T1000 (cell line): ENCODE results near the gene ZNF683.
"Not testable (repeated sequence)": the region's sequence is repeated elsewhere in the genome, so short reads cannot be mapped to it uniquely, and the experiment has no call there.

Experiments used
- DNase-seq: peaks from one replicate; lab custom pipeline; 2025; ENCODE audit warnings: mixed read lengths; lab: John Stamatoyannopoulos, UW

Gene ZNF683

DNA sequence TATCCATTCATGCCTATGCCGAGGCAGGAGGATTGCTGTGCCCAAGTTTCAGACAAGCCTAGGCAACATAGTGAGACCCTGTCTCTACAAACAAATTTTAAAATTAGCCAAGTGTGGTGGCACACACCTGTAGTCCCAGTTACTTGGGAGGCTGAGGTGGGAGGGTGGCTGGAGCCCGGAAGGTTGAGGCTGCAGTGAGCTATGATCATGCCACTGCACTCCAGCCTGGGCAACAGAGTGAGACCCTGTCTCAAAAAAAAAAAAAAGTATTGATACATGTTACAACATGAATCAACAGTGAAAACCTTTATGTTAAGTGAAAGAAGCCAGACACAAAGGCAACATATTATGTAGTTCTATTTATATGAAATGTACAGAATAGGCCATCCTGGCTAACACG is 12.5 kb upstream of the ZNF683 start:
- not testable (repeated sequence) for DNase-seq

DNA sequence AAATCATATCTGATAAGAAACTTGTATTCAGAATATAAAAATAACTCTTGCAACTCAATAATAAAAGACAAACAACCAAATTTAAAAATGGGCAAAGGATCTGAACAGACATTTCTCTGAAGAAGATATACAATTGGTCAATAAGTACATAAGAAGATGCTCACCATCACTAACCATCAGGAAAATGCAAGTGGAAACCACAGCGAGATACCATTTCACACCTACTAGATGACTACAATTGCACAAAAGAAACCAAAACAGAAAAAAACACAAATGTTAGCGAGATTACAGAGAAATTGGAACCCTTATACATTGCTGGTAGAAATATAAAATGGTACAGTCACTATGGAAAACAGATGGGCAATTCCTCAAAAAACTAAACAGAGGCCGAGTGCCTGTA is 11.5 kb upstream of the ZNF683 start:
- DNase-seq: no peak

DNA sequence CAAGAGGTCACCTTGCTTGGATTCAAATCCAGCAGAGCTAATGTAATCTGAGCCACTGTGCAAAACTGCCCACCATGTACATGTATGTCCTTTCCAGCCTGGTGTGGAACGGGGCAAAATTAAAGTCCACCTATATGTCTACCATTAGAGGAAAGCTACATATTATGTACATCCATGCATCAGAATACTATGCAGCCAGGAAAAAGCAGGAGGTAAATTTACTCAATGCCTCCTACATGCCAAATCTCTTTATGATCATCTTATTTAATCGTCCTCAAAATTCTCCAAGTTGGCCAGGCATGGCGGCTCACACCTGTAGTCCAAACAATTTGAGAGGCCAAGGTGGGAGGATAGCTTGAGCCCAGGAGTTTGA is 6.3 kb upstream of the ZNF683 start:
- DNase-seq: no peak

DNA sequence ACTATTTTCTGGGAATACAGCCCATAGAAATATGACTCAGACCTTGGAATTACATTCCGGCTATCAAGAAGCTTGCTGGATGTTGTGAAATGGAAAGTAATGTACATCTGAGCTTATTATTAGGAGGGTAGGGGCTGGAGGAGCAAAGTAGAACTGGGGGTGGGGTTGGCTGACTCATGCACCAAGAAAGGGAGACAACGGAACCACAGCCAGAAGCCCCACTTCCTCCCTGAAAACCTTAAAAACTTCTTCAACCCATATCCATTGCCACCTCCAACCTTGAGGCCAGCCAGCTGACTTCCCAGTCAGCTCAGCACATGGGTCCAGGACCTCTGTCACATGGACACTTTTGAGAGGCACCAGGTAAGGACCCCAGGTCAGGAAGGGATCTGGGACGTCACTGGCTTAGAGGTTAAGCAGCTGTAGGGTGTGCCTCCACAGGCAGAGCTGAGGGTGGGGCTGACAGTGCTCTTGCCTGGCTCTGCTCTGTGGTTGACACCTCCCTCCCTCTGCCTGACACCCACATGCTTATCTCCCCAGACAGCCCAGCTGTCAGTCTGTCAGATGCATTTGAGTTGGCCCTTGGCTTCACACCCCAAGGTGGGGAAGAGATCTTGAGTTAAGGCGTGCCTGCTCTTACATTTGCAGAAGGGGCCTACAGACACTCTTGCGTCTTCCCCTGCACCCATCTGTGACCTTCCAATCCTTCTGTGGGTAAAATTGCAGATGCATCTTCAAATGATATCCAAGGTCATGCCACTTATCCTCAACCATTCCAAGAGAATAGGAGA is 5.7 kb upstream of the ZNF683 start:
- peak; percentile 27 for DNase-seq

DNA sequence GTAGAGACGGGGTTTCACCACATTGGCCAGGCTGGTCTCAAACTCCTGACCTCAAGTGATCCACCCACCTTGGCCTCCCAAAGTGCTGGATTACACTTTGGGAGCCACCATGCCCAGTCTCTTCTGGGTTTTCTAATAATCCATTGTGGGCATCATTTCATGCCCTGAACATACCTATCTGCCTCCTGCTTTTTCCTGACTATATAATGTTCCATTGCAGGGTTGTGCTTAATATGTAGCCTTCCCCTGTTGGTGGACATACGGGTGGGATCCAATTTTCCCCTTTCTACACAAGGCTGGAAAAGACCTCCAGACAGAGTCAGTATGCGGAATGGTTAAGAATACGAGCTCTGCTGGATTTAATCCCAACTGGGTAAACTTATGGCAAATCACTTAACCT is 3.5 kb upstream of the ZNF683 start:
- no peak for DNase-seq

DNA sequence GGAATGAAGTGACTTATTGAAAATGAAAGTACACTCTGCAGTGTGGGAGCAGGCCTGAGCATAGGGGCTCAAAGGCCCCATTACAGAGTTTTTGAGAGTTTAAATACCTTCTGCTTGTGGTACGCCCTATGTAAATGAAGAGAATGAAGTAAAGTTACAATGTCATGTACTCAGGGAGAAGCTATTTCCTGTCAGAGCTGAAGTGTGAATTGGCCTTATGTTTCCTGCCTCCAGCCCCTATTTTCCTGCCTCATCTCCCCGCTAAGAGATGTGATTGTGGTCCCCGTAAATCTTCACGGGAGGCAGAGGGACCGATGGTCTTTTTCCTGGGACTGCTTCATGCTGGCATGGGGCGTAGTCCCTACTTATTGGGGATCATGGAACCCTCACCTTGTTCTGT is 2.5 kb upstream of the ZNF683 start:
- DNase-seq: no peak

DNA sequence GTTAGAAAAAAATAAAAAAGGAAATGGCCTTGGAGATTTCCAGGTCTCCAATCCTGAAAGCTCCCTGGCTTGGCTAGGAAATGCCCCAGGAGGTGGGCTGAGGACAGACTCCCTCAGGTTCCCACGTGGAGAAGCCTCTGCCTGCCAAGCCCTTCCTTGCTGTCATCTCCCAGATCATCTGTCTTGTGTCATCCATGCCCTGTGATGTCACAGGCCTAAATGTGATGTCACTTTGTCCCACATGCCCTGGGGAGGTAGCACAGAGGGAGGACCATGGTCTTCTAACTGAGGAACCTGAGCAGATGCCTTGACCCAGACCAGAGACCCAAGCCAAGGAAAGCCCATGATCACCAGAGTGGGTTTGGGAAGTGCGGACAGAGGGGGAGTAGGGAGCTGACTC is 1.8 kb upstream of the ZNF683 start:
- not testable (repeated sequence) for DNase-seq

DNA sequence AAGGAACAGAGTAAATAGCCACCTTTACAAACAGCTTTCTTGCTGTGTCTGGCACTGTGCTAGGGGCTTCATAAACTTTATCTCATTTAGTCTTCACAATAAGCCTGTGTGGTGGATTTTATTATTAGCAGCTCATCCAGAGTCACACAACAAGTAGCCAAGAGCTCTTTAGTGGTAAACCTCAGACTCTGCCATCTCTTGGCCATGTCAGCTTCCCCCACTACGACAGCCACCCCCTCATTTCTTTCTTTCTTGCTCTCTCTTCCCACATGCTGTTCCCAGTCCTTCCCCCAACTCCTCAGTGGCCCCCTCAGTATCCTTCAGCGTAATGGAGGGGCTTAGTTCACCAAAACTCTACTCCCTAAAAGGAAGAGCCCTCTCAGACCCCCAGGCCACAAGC is 1.2 kb upstream of the ZNF683 start:
- no peak for DNase-seq

DNA sequence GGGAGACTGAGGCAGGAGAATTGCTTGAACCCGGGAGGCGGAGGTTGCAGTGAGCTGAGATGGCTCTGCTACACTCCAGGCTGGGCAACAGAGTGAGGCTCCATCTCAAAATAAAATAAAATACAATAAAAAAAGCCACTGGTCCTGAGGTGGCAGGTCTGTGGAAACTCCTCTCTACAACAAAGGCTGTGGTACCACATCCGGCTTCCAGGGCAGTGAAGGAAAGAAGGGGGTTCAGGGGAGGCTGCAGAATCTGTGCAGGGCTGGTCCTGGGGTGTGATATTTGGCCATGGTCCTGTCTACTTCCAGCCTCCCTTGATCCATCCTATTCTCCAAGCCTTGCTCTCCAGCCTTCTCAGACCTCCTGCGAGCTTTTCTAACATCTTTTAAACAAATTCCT is 731 bp upstream of the ZNF683 start:
- no peak for DNase-seq

DNA sequence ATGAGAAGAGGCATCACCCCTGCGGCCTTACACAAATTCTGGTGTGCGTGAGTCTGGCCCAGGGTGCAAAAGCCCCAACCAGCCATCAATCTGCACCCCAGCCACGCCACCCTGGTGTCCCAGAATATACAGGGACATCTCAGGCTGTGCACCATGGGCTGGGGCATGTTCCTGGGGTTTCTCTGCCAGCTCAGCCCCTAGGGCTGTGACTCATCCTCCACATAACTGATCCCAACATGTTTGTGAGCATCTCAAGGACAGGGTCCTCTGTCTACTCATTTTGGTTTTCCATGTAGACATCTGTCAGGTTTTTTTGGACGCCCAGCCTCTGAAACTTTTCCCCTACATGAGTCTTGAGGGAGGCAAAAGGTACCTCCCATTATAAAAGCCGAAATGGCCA is 511 bp downstream of the ZNF683 start:
- no peak for DNase-seq

DNA sequence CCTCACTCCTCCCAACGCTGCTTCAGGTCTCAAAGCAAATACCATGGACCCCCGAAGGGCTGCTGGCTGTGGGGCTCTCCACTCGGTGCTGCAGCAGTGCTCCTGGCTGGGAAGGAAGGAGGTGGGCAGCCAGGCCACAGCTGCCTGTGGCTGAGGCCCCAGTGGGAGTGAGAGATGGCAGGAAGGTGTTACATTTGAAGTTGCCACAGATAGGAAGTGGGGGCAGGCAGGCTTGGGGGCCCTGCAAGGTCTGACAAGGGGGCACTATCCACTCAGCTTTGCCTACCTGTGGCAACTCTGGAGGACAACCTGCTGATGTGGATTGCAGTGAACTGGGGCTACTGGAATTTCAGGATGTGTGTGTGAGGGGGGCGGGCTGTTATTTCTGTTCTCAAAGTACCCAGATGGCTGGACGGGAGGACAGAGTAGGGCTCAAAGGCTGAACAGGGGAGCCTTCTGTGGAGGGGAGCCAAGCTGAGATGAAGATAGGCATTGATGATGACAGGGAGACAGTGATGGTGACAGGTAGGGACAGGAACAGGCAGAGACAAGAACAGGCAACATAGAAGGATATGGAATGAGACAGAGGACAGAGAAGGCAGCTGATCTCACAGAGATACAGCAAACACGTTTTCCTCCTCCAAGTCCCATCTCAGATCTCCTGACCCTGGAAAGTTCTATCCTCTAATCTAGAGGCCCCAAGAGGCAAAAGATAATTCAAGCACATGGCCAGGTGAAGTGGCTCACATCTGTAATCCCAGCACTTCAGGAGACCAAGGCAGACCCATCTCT is 1.8 kb downstream of the ZNF683 start:
- DNase-seq: no peak

DNA sequence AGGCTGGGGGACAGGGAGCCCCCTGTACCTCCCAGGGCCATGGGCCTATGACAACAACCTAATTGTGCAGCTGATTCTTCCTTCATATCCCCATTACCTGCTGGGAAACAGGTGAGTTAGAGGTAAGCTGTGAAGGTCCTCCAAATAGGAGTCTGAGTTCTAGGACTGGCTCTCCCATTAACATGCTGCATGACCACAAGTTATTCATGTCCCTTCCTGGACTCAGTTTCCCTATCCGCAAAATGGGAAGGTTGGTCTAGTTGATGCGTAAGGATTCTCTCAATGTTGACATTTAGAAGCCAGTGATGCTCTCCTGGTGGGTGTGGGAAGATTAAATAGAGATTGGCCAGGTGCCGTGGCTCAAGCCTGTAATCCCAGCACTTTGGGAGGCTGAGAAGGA is 4.1 kb downstream of the ZNF683 start:
- no peak for DNase-seq

DNA sequence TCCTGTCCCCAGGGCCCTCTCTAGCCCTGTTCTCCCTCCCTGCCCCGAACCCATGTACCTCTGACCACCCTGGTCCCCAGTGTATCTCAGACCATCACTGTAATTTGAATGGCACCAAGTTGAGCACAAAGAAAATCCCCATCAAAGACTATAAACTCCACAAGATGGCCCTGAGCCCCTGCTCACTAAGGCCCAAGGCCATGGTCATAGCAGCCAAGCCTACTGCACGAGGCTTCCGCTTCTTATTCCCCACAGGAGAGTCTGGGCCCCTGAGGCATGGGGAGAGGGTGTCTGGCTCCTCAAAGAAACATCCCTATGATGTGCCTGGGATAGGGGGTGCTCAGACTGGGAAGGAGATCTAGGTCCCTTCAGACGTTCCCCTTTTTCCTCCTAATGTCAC is 4.5 kb downstream of the ZNF683 start:
- no peak for DNase-seq

DNA sequence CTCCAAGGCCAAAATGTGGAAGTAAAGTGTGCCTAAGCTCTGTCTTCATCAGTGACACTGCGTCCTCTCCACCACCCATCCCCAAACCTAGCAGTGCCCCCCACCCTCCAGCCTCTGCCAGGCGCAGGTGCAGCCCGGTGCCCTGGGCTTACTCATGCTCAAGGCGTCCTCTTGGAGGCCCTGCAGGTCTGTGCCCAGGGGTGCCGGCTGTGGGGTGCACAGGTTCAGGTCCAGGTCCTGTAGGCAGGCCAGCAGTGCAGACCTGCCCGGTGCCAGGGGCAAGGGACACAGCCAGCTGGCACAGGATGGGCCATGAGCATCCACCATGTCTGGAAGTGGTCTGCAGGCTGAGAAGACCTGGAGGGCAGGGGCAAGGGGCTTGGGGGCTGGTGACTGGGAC is 5.1 kb downstream of the ZNF683 start:
- no peak for DNase-seq

DNA sequence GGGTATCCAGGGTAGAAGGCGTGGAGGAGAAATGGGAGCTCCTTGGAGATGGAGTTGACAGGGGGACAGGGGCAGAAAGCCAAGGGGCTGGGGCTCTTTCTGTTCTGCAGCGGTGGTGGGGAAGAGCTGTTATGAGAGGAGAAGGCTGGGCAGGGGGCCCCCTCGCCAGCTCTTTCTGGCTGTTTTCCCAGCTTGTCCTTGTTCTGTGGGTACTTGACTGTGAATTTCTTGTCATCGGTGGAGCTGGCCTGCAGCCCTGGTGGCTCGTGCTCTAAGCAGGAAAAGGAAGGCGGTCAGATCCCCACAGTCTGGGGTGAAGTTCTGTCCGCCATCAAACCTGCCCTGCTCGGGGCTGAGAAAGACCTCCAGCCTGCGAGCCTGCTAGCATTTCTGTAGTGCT is 7.6 kb downstream of the ZNF683 start:
- no peak for DNase-seq

DNA sequence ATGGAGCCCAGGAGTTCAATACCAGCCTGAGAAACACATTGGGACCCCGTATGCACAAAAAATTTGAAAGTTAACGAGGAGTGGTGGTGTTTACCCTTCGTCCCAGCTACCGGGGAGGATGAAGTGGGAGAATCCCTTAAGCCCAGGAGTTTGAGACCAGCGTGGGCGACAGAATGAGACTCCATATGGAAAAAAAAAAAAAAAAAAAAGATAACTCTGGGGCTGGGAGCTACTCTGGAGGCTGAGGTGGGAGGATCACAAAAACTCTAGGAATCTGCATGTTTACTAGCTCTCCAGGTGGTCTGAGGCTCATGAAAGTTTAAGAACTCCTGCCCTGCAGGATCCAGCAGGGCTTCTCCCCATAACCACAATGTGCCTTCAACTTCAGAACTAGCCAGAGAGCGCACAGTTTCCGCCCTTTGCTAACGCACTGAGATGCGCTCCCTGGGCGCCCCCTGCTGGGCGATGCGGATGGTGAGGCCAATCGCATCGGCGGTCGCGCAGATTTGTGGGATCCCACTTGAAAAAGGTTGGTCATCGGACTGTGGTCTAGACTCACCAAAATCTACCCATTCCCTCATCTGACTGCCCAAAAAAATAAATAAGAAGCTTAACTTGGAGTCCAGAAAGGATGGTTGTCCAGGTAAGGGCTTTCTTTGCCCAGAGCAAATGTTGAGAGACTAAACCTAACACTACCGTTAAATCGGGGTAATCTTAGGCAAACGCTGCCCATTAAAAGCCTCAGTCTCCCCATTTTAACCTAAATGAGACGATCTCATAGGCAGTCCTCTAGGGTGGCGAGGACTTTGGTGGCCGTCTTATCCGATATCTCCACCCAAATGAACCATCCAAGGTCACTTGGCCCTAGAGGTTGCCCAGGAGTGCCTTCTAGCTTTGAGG is 8.8 kb downstream of the ZNF683 start:
- DNase-seq: peak; percentile 36

DNA sequence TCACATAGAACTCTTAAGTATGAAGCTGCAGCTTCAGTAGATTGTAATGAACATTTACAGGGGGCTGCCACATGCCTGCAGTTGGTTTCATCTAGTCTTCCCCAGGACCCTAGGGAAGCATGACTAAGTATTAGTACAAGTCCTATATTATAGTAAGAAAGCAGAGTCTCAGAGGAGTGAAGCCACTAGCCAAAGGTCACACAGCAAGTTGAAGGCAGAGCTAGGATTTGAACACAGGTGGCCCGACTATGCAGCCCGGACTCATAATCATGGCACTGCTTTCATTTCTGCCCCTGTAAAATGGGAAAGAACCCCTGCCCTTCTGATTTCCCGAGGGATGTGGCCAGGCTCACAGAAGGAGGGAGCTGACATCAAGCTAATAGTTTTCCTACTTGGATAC is 10.2 kb downstream of the ZNF683 start:
- DNase-seq: no peak

DNA sequence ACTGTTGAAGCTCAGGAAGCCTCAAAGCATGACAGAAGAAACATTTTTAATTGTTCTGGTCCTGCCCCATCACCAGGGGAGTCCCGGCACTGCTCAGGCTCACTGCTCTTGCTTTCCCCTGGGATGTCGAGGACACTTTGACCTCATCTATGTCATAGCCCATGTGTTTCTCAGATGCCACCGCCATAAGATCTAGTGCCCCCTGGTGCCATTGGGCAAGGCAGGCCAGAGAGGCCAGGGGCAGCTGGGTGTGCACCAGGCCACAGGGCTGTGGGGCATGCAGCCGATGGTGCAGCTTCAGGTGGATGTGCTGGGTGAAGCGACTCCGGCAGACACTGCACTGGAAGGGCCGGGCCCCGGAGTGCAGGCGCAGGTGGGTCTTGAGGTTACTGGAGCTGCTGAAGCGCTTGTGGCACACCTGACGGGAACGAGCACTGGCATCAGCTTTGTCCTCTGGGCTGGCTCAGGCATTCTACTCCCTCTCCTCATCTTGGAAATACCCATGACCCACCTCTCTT is 10.9 kb downstream of the ZNF683 start:
- no peak for DNase-seq

DNA sequence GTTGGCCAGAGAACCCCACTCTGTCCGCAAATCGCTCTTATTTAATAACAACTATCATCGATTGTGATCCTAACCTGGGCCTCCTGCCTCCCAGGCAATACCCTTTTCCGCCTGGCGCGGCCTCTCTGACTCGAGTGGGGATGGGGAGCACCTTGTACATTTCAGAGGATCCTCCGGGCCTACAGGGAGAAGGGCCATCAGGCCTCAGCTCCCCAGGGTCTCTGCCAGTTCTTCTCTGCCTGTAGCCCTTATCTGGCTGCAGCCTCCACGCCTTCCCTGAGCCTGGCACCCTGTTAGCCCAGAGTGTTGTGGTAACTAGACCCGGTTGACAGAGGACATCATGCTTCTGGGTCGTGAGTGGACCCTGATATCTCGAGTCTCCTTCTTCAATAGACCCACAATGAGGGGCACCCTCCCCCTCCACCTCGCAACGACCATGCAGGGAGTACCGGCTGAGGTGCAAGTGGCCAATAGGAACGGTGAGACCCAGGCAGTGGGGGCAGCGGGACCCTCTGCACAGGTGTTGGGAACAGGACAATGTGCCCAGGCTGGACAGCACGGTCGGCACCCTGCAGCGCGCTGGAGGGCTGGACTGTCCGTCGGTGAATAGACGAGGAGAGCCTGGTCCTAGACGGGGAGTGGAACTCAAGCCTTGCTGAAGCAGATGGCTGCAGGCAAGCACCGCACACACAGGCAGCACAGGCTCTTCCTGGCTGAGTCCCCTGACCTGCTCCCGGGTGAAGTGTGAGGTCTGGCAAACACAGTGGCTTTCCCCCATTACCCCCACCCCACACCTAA is 11.5 kb downstream of the ZNF683 start:
- DNase-seq: no peak

DNA sequence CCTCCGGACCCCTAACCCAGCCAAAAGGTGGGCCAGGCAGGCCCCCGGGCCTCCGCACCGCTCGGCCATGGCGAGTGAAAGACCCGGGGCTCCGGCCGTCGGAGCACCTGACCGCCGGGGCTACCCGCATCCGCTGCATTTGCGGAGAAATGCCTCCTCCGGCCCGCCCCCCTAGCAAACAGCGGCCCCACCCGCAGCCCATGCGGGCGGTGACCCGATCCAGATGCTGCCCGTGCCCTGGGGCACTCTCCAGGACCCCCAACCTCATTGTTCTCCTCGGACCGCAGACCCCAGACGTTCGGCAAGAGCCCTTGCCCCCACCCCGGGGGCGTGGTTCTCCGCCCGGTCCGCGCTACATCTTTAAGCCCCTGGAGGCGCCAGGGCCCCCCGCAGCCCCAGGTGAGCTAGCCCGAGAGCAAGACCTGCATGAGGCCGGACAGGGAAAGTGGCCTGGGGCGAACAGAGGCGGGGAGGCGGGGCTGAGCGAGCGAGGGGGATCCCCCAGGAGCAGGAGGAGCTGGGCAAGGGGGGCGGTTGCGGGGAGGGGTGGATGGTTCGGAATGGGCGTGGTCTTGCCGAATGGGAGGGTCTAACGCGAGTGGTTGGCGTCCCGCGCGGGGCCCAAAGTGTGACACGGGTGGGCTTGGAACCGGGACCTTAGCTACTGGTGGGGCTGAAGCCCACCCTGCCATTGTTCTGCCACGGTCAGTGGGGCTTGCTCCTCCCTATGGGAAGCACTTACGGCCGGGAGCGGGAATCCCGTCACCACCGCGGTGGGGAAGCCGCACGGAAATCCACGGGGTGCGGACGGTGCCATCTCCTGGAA is 12.4 kb downstream of the ZNF683 start:
- no peak for DNase-seq
